Neural cell (in vitro differentiated cells): ENCODE data around the gene GPC5. TPM values are rescaled to one million over a fixed set of nuclear protein-coding genes. Genes with fewer than 3 reads are reported as not detected.

Source experiments
- H2AFZ ChIP-seq: fragments of 200-600, 300-800 bp; sonication (generic), shearing (Covaris generic); 2 replicates; pipeline ENCODE4 v1.6.0; 2014; ENCODE audit warnings: low read depth, mild to moderate bottlenecking, antibody characterized with exemption, low read length, moderate library complexity
- H3F3A ChIP-seq: fragments of 200-600 bp; shearing (Covaris generic); 2 replicates; pipeline ENCODE4 v1.6.1; 2016; ENCODE audit warnings: mild to moderate bottlenecking, moderate library complexity, mixed read lengths, antibody characterized with exemption, low read length; ENCODE audit not compliant: insufficient read depth, poor library complexity, severe bottlenecking
- H3K27ac ChIP-seq: fragments of 200-600, 300-800 bp; sonication (generic), shearing (Covaris generic); 2 replicates; pipeline ENCODE4 v1.5.1; 2014; ENCODE audit warnings: mild to moderate bottlenecking, low read length, moderate library complexity
- H3K27me3 ChIP-seq: fragments of 300-800, 200-600 bp; sonication (generic), shearing (Covaris generic); 2 replicates; pipeline ENCODE4 v1.6.0; 2014; ENCODE audit warnings: mild to moderate bottlenecking, low read depth, low read length, moderate library complexity; ENCODE audit not compliant: insufficient read depth
- H3K36me3 ChIP-seq: fragments of 300-800, 200-600 bp; sonication (generic), shearing (Covaris generic); 2 replicates; pipeline ENCODE4 v1.5.1; 2014; ENCODE audit warnings: mild to moderate bottlenecking, antibody characterized with exemption, low read length, moderate library complexity; ENCODE audit not compliant: insufficient read depth
- H3K4me2 ChIP-seq: fragments of 300-800, 200-600 bp; sonication (generic), shearing (Covaris generic); 2 replicates; pipeline ENCODE4 v1.6.0; 2014; ENCODE audit warnings: mild to moderate bottlenecking, low read length
- H3K4me3 ChIP-seq: fragments of 300-800, 200-600 bp; sonication (generic), shearing (Covaris generic); 2 replicates; pipeline ENCODE4 v1.5.1; 2014; ENCODE audit warnings: mild to moderate bottlenecking, low read length, moderate library complexity
- H3K79me2 ChIP-seq: fragments of 200-600 bp; shearing (Covaris generic); replicated peaks from 2 replicates; pipeline ENCODE4 v1.6.0; 2014; ENCODE audit warnings: mild to moderate bottlenecking, low read length, moderate library complexity; ENCODE audit not compliant: insufficient read depth
- H3K9ac ChIP-seq: fragments of 300-800, 200-600 bp; sonication (generic), shearing (Covaris generic); 2 replicates; pipeline ENCODE4 v1.6.1; 2016; ENCODE audit warnings: mild to moderate bottlenecking, low read length, mixed read lengths
- H3K9me2 ChIP-seq: fragments of 200-600 bp; shearing (Covaris generic); 2 replicates; pipeline ENCODE4 v1.6.1; 2016; ENCODE audit warnings: mild to moderate bottlenecking, low read length, mixed read lengths; ENCODE audit not compliant: insufficient read depth
- H3K9me3 ChIP-seq: fragments of 200-600, 300-800 bp; sonication (generic), shearing (Covaris generic); 2 replicates; pipeline ENCODE4 v1.6.1; 2016; ENCODE audit warnings: mild to moderate bottlenecking, mixed run types, low read length, moderate library complexity, mixed read lengths
- H4K20me1 ChIP-seq: fragments of 200-600 bp; shearing (Covaris generic); 2 replicates; pipeline ENCODE4 v1.6.1; 2016; ENCODE audit warnings: mild to moderate bottlenecking, mixed run types; ENCODE audit not compliant: insufficient read depth
- EP300 ChIP-seq: fragments of 450-650 bp; conservative IDR thresholded peaks from 2 replicates; pipeline ENCODE4 v1.6.1; 2014; ENCODE audit warnings: antibody characterized with exemption, mild to moderate bottlenecking, moderate library complexity; ENCODE audit not compliant: poor library complexity, severe bottlenecking
- EZH2 ChIP-seq: fragments of 200-600, 300-800 bp; shearing (Covaris generic), sonication (generic); IDR thresholded peaks from 2 replicates; pipeline ENCODE4 v1.6.1; 2014; ENCODE audit warnings: antibody characterized with exemption, low read length, borderline replicate concordance, mild to moderate bottlenecking; ENCODE audit not compliant: insufficient read depth, poor library complexity, severe bottlenecking
- MXI1 ChIP-seq: fragments of 450-650 bp; conservative IDR thresholded peaks from 2 replicates; pipeline ENCODE4 v1.6.1; 2014; ENCODE audit warnings: antibody characterized with exemption, mild to moderate bottlenecking; ENCODE audit not compliant: poor library complexity, severe bottlenecking
- POLR2AphosphoS5 ChIP-seq: IDR thresholded peaks from 2 replicates; pipeline ENCODE4 v1.6.1; 2012
- RAD21 ChIP-seq: fragments of 450-650 bp; conservative IDR thresholded peaks from 2 replicates; pipeline ENCODE4 v1.6.1; 2014; ENCODE audit warnings: antibody characterized with exemption, mild to moderate bottlenecking, moderate library complexity
- SMC3 ChIP-seq: fragments of 450-650 bp; conservative IDR thresholded peaks from 2 replicates; pipeline ENCODE4 v1.6.1; 2014; ENCODE audit warnings: antibody characterized with exemption, mild to moderate bottlenecking, moderate library complexity; ENCODE audit not compliant: poor library complexity
- TAF1 ChIP-seq: IDR thresholded peaks from 2 replicates; pipeline ENCODE4 v1.6.1; 2012; ENCODE audit warnings: low read depth
- polyA plus RNA-seq: library from polyadenylated mRNA; depleted of rRNA; stranded (reverse); fragments of >200 nt; gene quantifications from 2 replicates; pipeline ENCODE4 v1.2.3, GENCODE V29; 2014
- TF ChIP-seq, protein P1 (sequence below): fragments of 450-650 bp; IDR thresholded peaks from 2 replicates; pipeline ENCODE4 v1.5.1; 2014; ENCODE audit warnings: antibody characterized with exemption, mild to moderate bottlenecking, moderate library complexity; ENCODE audit not compliant: poor library complexity, severe bottlenecking
- TF ChIP-seq, protein P2 (sequence below): IDR thresholded peaks from 2 replicates; pipeline ENCODE4 v1.6.1; 2012; ENCODE audit warnings: borderline replicate concordance

Gene GPC5
- polyA plus RNA-seq, 1 donor from 2014 or later: 5.0 TPM

DNA sequence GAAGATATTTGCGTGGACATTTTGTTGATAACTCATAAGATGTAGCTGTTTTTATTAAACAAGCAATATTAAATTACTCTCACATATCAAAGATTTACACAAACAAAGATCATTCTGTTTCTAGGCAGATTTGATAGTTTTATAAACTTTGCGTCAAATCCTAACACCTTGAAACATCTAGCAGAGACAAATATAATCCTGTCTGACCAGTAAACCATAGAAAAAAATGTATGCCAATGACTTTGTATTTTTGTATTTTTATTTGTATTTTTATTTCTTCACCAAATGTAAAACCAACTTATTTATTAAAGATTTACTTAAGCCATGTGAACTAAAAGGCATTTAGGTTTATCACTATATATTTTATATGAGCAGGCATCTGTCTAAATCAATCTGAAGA, 494.6 kb downstream of the GPC5 start:
- Histone ChIP-seq H3K4me3 (no peak overlapping the region), H4K20me1 (no peaks in the 10 kb centered on the region), H3K9me3 (no peaks in the 10 kb centered on the region), H3F3A (no peaks in the 10 kb centered on the region), H3K4me2 (no peak overlapping the region), H3K79me2 (no peaks in the 10 kb centered on the region), H3K9me2 (no peaks in the 10 kb centered on the region), H3K9ac (no peak overlapping the region), H3K36me3 (no peaks in the 10 kb centered on the region), H3K27me3 (no peaks in the 10 kb centered on the region), H3K27ac (no peak overlapping the region), H2AFZ (no peak overlapping the region)
- TF ChIP-seq RAD21 (no peak), MXI1 (no peak), EP300 (no peak), TAF1 (no peak), POLR2AphosphoS5 (no peak)
- TF ChIP-seq, protein P1, sequence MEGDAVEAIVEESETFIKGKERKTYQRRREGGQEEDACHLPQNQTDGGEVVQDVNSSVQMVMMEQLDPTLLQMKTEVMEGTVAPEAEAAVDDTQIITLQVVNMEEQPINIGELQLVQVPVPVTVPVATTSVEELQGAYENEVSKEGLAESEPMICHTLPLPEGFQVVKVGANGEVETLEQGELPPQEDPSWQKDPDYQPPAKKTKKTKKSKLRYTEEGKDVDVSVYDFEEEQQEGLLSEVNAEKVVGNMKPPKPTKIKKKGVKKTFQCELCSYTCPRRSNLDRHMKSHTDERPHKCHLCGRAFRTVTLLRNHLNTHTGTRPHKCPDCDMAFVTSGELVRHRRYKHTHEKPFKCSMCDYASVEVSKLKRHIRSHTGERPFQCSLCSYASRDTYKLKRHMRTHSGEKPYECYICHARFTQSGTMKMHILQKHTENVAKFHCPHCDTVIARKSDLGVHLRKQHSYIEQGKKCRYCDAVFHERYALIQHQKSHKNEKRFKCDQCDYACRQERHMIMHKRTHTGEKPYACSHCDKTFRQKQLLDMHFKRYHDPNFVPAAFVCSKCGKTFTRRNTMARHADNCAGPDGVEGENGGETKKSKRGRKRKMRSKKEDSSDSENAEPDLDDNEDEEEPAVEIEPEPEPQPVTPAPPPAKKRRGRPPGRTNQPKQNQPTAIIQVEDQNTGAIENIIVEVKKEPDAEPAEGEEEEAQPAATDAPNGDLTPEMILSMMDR: no peak
- TF ChIP-seq, protein P2, sequence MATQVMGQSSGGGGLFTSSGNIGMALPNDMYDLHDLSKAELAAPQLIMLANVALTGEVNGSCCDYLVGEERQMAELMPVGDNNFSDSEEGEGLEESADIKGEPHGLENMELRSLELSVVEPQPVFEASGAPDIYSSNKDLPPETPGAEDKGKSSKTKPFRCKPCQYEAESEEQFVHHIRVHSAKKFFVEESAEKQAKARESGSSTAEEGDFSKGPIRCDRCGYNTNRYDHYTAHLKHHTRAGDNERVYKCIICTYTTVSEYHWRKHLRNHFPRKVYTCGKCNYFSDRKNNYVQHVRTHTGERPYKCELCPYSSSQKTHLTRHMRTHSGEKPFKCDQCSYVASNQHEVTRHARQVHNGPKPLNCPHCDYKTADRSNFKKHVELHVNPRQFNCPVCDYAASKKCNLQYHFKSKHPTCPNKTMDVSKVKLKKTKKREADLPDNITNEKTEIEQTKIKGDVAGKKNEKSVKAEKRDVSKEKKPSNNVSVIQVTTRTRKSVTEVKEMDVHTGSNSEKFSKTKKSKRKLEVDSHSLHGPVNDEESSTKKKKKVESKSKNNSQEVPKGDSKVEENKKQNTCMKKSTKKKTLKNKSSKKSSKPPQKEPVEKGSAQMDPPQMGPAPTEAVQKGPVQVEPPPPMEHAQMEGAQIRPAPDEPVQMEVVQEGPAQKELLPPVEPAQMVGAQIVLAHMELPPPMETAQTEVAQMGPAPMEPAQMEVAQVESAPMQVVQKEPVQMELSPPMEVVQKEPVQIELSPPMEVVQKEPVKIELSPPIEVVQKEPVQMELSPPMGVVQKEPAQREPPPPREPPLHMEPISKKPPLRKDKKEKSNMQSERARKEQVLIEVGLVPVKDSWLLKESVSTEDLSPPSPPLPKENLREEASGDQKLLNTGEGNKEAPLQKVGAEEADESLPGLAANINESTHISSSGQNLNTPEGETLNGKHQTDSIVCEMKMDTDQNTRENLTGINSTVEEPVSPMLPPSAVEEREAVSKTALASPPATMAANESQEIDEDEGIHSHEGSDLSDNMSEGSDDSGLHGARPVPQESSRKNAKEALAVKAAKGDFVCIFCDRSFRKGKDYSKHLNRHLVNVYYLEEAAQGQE: no peak

DNA sequence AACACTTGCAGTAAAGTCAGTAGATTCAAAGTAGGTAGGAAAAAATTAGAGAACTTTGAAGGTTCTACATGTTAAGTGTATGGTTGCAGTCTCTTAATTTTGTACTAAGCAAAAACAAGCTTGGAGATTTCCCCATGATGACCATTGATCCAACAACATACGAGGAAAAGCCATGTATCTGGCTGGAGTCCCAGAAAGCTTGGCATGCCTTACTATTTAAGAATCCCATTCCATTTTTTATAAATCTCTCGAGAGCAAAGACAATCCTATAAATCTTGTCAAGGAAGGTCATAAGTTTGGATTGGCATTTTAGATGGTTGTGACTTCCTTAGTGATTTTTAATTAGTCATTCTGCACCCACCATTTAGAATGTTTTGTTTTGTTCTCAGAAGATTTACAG, 495.9 kb downstream of the GPC5 start:
- no peaks in the 10 kb centered on the region for H3K9me2 ChIP-seq
- no peaks in the 10 kb centered on the region for H3K9me3 ChIP-seq
- H2AFZ ChIP-seq: no peak overlapping the region
- no peak for TF ChIP-seq TAF1
- TF ChIP-seq, protein P2: no peak
- no peak for TF ChIP-seq EZH2
- no peak for TF ChIP-seq EP300
- TF ChIP-seq MXI1: no peak
- TF ChIP-seq POLR2AphosphoS5: no peak
- no peak for TF ChIP-seq SMC3
- TF ChIP-seq, protein P1: no peak
- TF ChIP-seq RAD21: no peak
- H3K36me3 ChIP-seq: no peaks in the 10 kb centered on the region
- no peak overlapping the region for H3K4me3 ChIP-seq
- no peak overlapping the region for H3K27ac ChIP-seq
- no peaks in the 10 kb centered on the region for H3K27me3 ChIP-seq
- H3F3A ChIP-seq: no peaks in the 10 kb centered on the region
- no peaks in the 10 kb centered on the region for H4K20me1 ChIP-seq
- H3K9ac ChIP-seq: no peak overlapping the region
- H3K79me2 ChIP-seq: no peaks in the 10 kb centered on the region
- H3K4me2 ChIP-seq: no peak overlapping the region
